ENCODE measurements around the gene PLXNA4.

Gene PLXNA4

GRCh38 chr7:132317701-132318351 is 258.4 kb downstream of the PLXNA4 start:
- DNase-seq (ENCODE audit: low read depth) = no peak

GRCh38 chr7:132312531-132313055 is 263.7 kb downstream of the PLXNA4 start:
- DNase-seq (ENCODE audit: low read depth) = no peak

GRCh38 chr7:132311733-132312132 is 264.5 kb downstream of the PLXNA4 start:
- no peak for DNase-seq (ENCODE audit: low read depth)

- DNase-seq (ENCODE audit: low read depth) = no peak
Observed at GRCh38 chr7:132309102-132309805, 267.0 kb downstream of the PLXNA4 start.

GRCh38 chr7:132307465-132307864 is 268.8 kb downstream of the PLXNA4 start:
- DNase-seq (ENCODE audit: low read depth) = no peak

GRCh38 chr7:132300599-132301277 is 275.5 kb downstream of the PLXNA4 start:
- DNase-seq (ENCODE audit: low read depth) = no peak

GRCh38 chr7:132298790-132299189 is 277.5 kb downstream of the PLXNA4 start:
- no peak for DNase-seq (ENCODE audit: low read depth)

- DNase-seq (ENCODE audit: low read depth) = no peak
Observed at GRCh38 chr7:132296820-132297219, 279.4 kb downstream of the PLXNA4 start.

GRCh38 chr7:132295175-132295574 is 281.1 kb downstream of the PLXNA4 start:
- DNase-seq (ENCODE audit: low read depth) = no peak

GRCh38 chr7:132292803-132293202 is 283.5 kb downstream of the PLXNA4 start:
- DNase-seq (ENCODE audit: low read depth) = no peak

- DNase-seq (ENCODE audit: low read depth) = no peak
Observed at GRCh38 chr7:132291481-132291880, 284.8 kb downstream of the PLXNA4 start.

- no peak for DNase-seq (ENCODE audit: low read depth)
Observed at GRCh38 chr7:132290021-132290420, 286.2 kb downstream of the PLXNA4 start.

GRCh38 chr7:132286836-132287235 is 289.4 kb downstream of the PLXNA4 start:
- no peak for DNase-seq (ENCODE audit: low read depth)

GRCh38 chr7:132280335-132280734 is 295.9 kb downstream of the PLXNA4 start:
- DNase-seq (ENCODE audit: low read depth) = no peak

- DNase-seq (ENCODE audit: low read depth) = no peak
Observed at GRCh38 chr7:132279718-132280117, 296.6 kb downstream of the PLXNA4 start.

GRCh38 chr7:132276976-132277725 is 299.1 kb downstream of the PLXNA4 start:
- DNase-seq (ENCODE audit: low read depth) = no peak

- DNase-seq (ENCODE audit: low read depth) = no peak
Observed at GRCh38 chr7:132276234-132276630, 300.0 kb downstream of the PLXNA4 start.

- no peak for DNase-seq (ENCODE audit: low read depth)
Observed at GRCh38 chr7:132275416-132276233, 300.6 kb downstream of the PLXNA4 start.

- no peak for DNase-seq (ENCODE audit: low read depth)
Observed at GRCh38 chr7:132272763-132273371, 303.4 kb downstream of the PLXNA4 start.

- no peak for DNase-seq (ENCODE audit: low read depth)
Observed at GRCh38 chr7:132270517-132270916, 305.8 kb downstream of the PLXNA4 start.

GRCh38 chr7:132269718-132270117 is 306.6 kb downstream of the PLXNA4 start:
- no peak for DNase-seq (ENCODE audit: low read depth)
